GM23338 (cell line): Measurements from ENCODE around the gene ENTPD1. TPM values are rescaled to one million over a fixed set of nuclear protein-coding genes. Genes with fewer than 3 reads are reported as not detected.
A peak's percentile ranks its signal among the peaks of the same experiment; 100 is the strongest.
"Not testable (repeated sequence)": the region's sequence is repeated elsewhere in the genome, so short reads cannot be mapped to it uniquely, and the experiment has no call there.

Experiments used
- ATAC-seq: fragments of 200-7000 bp; cut with Tn5 transposase; 3 replicates; pipeline ENCODE4 v1.9.1; 2020
- DNase-seq: peaks from one replicate; pipeline ENCODE4 v3.0.0-alpha.2; 2015; ENCODE audit warnings: low spot score
- H2AFZ ChIP-seq: fragments of 200-600 bp; sonication (generic); 2 replicates; pipeline ENCODE4 v1.8.0; 2016; ENCODE audit warnings: antibody characterized with exemption, mild to moderate bottlenecking, moderate library complexity
- H3F3A ChIP-seq: fragments of 200-600 bp; sonication (generic); replicated peaks from 2 replicates; pipeline ENCODE4 v1.8.0; 2017; ENCODE audit warnings: antibody characterized with exemption, mixed run types, low read depth
- H3K27ac ChIP-seq: fragments of 200-600 bp; sonication (generic); 2 replicates; pipeline ENCODE4 v1.6.1; 2016; ENCODE audit warnings: low read depth
- H3K27me3 ChIP-seq: fragments of 200-600 bp; sonication (generic); 2 replicates; pipeline ENCODE4 v1.8.0; 2016; ENCODE audit warnings: mild to moderate bottlenecking, mixed run types, moderate library complexity; ENCODE audit not compliant: insufficient read depth
- H3K36me3 ChIP-seq: fragments of 200-600 bp; sonication (generic); 2 replicates; pipeline ENCODE4 v1.8.0; 2016; ENCODE audit warnings: mild to moderate bottlenecking; ENCODE audit not compliant: insufficient read depth
- H3K4me1 ChIP-seq: fragments of 200-600 bp; sonication (generic); 2 replicates; pipeline ENCODE4 v1.8.0; 2016; ENCODE audit warnings: mild to moderate bottlenecking, moderate library complexity; ENCODE audit not compliant: insufficient read depth
- H3K4me2 ChIP-seq: fragments of 200-600 bp; sonication (generic); 2 replicates; pipeline ENCODE4 v1.7.1; 2017; ENCODE audit warnings: mixed run types
- H3K4me3 ChIP-seq: fragments of 200-600 bp; sonication (generic); 2 replicates; pipeline ENCODE4 v1.6.1; 2016; ENCODE audit warnings: mixed run types
- H3K79me2 ChIP-seq: fragments of 200-600 bp; sonication (generic); replicated peaks from 2 replicates; pipeline ENCODE4 v1.8.0; 2017; ENCODE audit warnings: mild to moderate bottlenecking; ENCODE audit not compliant: insufficient read depth
- H3K9me2 ChIP-seq: fragments of 200-600 bp; sonication (generic); 2 replicates; pipeline ENCODE4 v1.8.0; 2017; ENCODE audit not compliant: insufficient read depth
- H4K20me1 ChIP-seq: fragments of 200-600 bp; sonication (generic); replicated peaks from 2 replicates; pipeline ENCODE4 v1.8.0; 2017; ENCODE audit warnings: mild to moderate bottlenecking; ENCODE audit not compliant: insufficient read depth
- H3K27ac Mint-ChIP-seq: 2 replicates; pipeline ENCODE4 v1.8.0; 2020; ENCODE audit warnings: inconsistent platforms, mild to moderate bottlenecking, moderate library complexity, mixed read lengths
- H3K27me3 Mint-ChIP-seq: 3 replicates; pipeline ENCODE4 v1.8.0; 2022; ENCODE audit warnings: low read depth, mild to moderate bottlenecking, moderate library complexity, mixed read lengths, inconsistent platforms; ENCODE audit not compliant: insufficient read depth, poor library complexity
- H3K36me3 Mint-ChIP-seq: 3 replicates; pipeline ENCODE4 v1.8.0; 2021; ENCODE audit warnings: low read depth, mild to moderate bottlenecking, inconsistent platforms, moderate library complexity, mixed read lengths
- H3K4me1 Mint-ChIP-seq: 3 replicates; pipeline ENCODE4 v1.8.0; 2020; ENCODE audit warnings: mild to moderate bottlenecking, inconsistent platforms, mixed read lengths
- H3K4me3 Mint-ChIP-seq: 3 replicates; pipeline ENCODE4 v1.8.0; 2021; ENCODE audit warnings: moderate library complexity, mild to moderate bottlenecking, inconsistent platforms, mixed read lengths
- H3K9me3 Mint-ChIP-seq: 3 replicates; pipeline ENCODE4 v1.8.0; 2020; ENCODE audit warnings: moderate library complexity, mild to moderate bottlenecking, inconsistent platforms, mixed read lengths
- CREB1 ChIP-seq: fragments of 250-450 bp; sonication (Bioruptor Pico); IDR thresholded peaks from 2 replicates; pipeline ENCODE4 v1.5.0; 2020; ENCODE audit warnings: low read depth, mild to moderate bottlenecking, moderate library complexity
- EZH2phosphoT487 ChIP-seq: fragments of 200-600 bp; sonication (generic); IDR thresholded peaks from one replicate; pipeline ENCODE4 v1.8.1; 2018; ENCODE audit warnings: antibody characterized with exemption; ENCODE audit not compliant: unreplicated experiment
- POLR2AphosphoS5 ChIP-seq: IDR thresholded peaks from 2 replicates; pipeline ENCODE4 v1.6.1; 2016; ENCODE audit warnings: antibody characterized with exemption, low read depth
- STAT1 ChIP-seq: IDR thresholded peaks from one replicate; pipeline ENCODE4 v1.6.1; 2016; ENCODE audit warnings: antibody characterized with exemption; ENCODE audit not compliant: unreplicated experiment
- polyA plus RNA-seq: library from polyadenylated mRNA; unstranded; fragments of >200 nt; fragmentation: Nextera tagmentation; extraction: Ambion mirVana; gene quantifications from 2 replicates; pipeline ENCODE4 v1.2.1, GENCODE V29; 2016
- total RNA-seq: library from RNA; depleted of rRNA; stranded (reverse); fragments of >200 nt; shearing (Covaris generic); gene quantifications from 2 replicates; pipeline ENCODE4 v1.2.3, GENCODE V29; 2014
- TF ChIP-seq, protein P1 (sequence below), 2 experiments: fragments of 200-600 bp in 1 of 2; sonication (generic) in 1 of 2; conservative IDR thresholded peaks; 2 replicates each; pipeline versions ENCODE4 v1.5.1 to v1.6.1; 2016 to 2017; ENCODE audit warnings: antibody characterized with exemption in 2 of 2, low read depth in 2 of 2, mild to moderate bottlenecking in 2 of 2, moderate library complexity in 1 of 2
- TF ChIP-seq, protein P2 (sequence below): IDR thresholded peaks from 2 replicates; pipeline ENCODE4 v1.6.1; 2016; ENCODE audit warnings: antibody characterized with exemption
- TF ChIP-seq, protein P3 (sequence below): IDR thresholded peaks from one replicate; pipeline ENCODE4 v1.6.1; 2018; ENCODE audit warnings: antibody characterized with exemption; ENCODE audit not compliant: unreplicated experiment

ENTPD1 gene
- total and polyA plus RNA-seq, 2 experiments from 2014 or later: 2.3 to 3.6 TPM

DNA sequence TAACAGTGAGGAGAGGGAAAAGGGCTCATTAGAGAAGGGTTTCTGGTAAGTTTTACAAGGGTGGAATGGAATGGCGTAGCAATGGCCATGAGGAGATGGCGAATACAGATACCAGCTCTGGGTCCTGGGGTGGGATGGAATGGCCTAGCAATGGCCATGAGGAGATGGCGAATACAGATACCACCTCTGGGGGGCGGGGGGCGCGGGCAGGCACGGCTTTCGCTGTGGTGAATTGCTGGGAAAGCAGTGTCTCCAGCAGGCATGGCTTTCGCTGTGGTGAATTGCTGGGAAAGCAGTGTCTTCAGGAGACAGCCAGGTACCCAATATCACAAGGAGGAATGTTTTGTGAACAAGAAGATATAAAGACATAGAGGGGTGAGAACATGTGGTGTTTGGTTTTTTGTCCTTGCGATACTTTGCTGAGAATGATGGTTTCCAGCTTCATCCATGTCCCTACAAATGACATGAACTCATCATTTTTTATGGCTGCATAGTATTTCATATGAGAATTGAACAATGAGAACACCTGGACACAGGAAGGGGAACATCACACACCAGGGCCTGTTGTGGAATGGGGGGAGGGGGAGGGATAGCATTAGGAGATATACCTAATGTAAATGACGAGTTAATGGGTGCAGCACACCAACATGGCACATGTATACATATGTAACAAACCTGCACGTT lies 150.1 kb downstream of the ENTPD1 start:
- H2AFZ ChIP-seq, DNase-seq, H3K4me2 ChIP-seq, ATAC-seq, H3K27me3 Mint-ChIP-seq, H3K27ac Mint-ChIP-seq, H3K9me3 Mint-ChIP-seq, H3K9me2 ChIP-seq, H3K27me3 ChIP-seq, H3K4me1 Mint-ChIP-seq, H3K4me1 ChIP-seq, H3K27ac ChIP-seq, H3K4me3 ChIP-seq, H3K79me2 ChIP-seq, H3K36me3 ChIP-seq, H3F3A ChIP-seq: not testable (repeated sequence)
- Mint-ChIP-seq H3K4me3 (peak overlapping the region; percentile 42), H3K36me3 (peaks cover 13% of the 10 kb centered on the region)
- H4K20me1 ChIP-seq: peaks cover 18% of the 10 kb centered on the region; the same call in 1 of the 2 replicates

DNA sequence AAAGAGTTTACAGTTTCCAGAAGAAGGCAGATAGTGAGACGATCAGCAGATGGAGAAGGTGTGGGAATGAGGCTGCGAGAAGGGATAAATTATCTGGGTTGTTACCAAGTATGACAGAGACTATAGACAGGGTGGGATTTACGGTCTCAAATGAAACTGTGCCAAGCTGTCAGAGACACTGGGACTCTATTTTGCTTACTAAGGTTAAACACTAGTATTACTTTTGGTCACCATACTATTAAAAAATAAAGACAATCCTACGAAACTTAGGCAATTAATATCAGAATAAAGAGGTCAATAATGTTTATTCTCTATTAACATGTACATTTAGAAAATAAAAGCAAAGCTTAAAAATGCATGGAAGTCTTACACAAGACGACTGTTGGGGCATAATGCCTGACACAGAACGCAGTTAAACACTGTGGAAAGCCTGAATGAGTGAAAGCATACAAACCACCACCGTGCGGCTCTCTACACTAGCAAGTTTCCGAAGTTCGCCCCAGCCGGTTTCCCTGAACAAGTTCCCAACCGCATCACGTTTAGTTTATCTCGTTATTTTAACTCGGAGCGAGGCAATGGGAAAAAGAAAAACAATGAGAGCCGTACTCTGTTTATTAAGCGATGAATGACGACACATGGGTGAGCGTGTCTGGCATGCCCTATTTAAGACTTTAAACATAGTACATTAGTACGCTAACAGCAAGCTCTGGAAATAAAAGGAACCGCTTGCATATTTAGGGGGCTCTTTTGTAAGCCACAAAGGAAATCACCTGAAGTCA lies 150.9 kb downstream of the ENTPD1 start:
- Histone ChIP-seq H3K4me1 (no peaks in the 10 kb centered on the region), H3K4me2 (peak overlapping the region; percentile 82), H3K36me3 (peaks cover 4% of the 10 kb centered on the region; the same call in 1 of the 2 replicates), H4K20me1 (peaks cover 16% of the 10 kb centered on the region; the same call in 1 of the 2 replicates), H2AFZ (peak overlapping the region; percentile 83), H3F3A (no peaks in the 10 kb centered on the region), H3K27me3 (no peaks in the 10 kb centered on the region), H3K79me2 (peaks cover 7% of the 10 kb centered on the region; the same call in 1 of the 2 replicates), H3K27ac (no peak overlapping the region), H3K9me2 (no peaks in the 10 kb centered on the region), H3K4me3 (peak overlapping the region; percentile 67)
- H3K4me1 Mint-ChIP-seq: peaks cover 7% of the 10 kb centered on the region
- H3K27me3 Mint-ChIP-seq: peaks cover 7% of the 10 kb centered on the region
- H3K4me3 Mint-ChIP-seq: peak overlapping the region; percentile 91
- TF ChIP-seq, protein P1, sequence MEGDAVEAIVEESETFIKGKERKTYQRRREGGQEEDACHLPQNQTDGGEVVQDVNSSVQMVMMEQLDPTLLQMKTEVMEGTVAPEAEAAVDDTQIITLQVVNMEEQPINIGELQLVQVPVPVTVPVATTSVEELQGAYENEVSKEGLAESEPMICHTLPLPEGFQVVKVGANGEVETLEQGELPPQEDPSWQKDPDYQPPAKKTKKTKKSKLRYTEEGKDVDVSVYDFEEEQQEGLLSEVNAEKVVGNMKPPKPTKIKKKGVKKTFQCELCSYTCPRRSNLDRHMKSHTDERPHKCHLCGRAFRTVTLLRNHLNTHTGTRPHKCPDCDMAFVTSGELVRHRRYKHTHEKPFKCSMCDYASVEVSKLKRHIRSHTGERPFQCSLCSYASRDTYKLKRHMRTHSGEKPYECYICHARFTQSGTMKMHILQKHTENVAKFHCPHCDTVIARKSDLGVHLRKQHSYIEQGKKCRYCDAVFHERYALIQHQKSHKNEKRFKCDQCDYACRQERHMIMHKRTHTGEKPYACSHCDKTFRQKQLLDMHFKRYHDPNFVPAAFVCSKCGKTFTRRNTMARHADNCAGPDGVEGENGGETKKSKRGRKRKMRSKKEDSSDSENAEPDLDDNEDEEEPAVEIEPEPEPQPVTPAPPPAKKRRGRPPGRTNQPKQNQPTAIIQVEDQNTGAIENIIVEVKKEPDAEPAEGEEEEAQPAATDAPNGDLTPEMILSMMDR (conservative IDR thresholded peaks at IDR 0.05; ENCODE audit: low read depth in 2 of 2): peak in 1 of 2 experiments; percentile 36; a peak in 2 of 4 replicates
- no peak for TF ChIP-seq POLR2AphosphoS5
- ATAC-seq (peak; percentile 55), DNase-seq (peak; percentile 75)
- H3K9me3 Mint-ChIP-seq: no peaks in the 10 kb centered on the region; the same call in 2 of the 3 replicates
- H3K27ac Mint-ChIP-seq: no peak overlapping the region
- H3K36me3 Mint-ChIP-seq: peaks cover 12% of the 10 kb centered on the region

DNA sequence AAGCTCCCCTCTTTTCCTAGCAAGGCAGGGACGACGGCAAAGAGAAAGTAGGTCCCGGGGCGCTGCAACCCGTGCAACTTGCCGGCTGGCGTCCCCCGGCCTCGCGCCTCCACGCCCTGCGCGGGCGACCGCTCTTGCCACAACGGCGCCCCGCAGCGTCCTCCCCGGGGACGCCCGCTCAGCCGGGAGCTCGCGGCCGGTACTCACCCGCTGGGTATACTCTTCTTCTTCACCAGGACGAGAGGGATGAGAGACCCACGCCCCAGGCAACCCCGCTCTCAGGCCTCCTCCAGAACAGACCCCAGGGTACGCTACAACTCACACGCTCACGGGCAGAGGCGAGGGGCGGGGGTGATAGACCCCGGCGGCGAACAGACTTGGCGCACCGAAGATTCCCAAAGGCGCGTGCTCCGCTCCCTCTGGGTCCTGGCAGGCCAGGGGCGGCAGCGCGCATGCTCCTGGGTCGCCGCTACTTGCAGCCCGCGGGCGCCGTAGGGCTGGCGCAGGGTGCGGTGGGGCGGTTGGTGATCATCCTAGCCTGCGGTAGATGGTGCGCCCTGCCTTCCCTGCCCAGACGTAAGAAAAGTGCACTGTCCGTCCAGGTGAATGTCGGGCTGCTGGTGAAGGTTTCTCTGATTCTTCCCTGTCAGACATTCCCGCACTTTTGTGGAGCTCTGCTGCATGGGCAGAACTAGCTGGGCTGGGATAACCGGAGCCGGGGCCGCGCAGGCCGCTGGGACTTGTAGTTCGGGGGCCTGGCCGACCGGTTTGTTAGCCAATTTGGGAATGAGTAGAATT lies 151.7 kb downstream of the ENTPD1 start, which contains the start of gene CC2D2B:
CC2D2B (plus strand) TSS at position 520 of the 798 bp plus-strand sequence. CDS start 3,349 bp downstream, outside the sequence.
- Histone ChIP-seq H3K4me2 (peak within 1 kb of the TSS; percentile 82), H3K36me3 (peaks cover under 1% of the 10 kb centered on the region; the same call in 1 of the 2 replicates), H3K27me3 (no peaks in the 10 kb centered on the region), H3F3A (no peaks in the 10 kb centered on the region), H3K9me2 (no peaks in the 10 kb centered on the region), H3K79me2 (peaks cover 7% of the 10 kb centered on the region; the same call in 1 of the 2 replicates), H3K27ac (no peak within 1 kb of the TSS), H4K20me1 (peaks cover 13% of the 10 kb centered on the region; the same call in 1 of the 2 replicates), H2AFZ (peak within 1 kb of the TSS; percentile 83), H3K4me1 (no peaks in the 10 kb centered on the region), H3K4me3 (peak within 1 kb of the TSS; percentile 67)
- Mint-ChIP-seq H3K4me3 (peak within 1 kb of the TSS; percentile 91), H3K9me3 (no peaks in the 10 kb centered on the region; the same call in 2 of the 3 replicates), H3K36me3 (peaks cover 9% of the 10 kb centered on the region), H3K4me1 (peaks cover 7% of the 10 kb centered on the region), H3K27me3 (peaks cover 7% of the 10 kb centered on the region), H3K27ac (peak within 1 kb of the TSS; percentile 89; the same call in 1 of the 2 replicates)
- ATAC-seq: peak; percentile 97
- peak; percentile 92 for DNase-seq
- TF ChIP-seq CREB1 (CRISPR knock-in tag) (no peak), STAT1 (no peak), EZH2phosphoT487 (no peak)
- TF ChIP-seq, protein P2, sequence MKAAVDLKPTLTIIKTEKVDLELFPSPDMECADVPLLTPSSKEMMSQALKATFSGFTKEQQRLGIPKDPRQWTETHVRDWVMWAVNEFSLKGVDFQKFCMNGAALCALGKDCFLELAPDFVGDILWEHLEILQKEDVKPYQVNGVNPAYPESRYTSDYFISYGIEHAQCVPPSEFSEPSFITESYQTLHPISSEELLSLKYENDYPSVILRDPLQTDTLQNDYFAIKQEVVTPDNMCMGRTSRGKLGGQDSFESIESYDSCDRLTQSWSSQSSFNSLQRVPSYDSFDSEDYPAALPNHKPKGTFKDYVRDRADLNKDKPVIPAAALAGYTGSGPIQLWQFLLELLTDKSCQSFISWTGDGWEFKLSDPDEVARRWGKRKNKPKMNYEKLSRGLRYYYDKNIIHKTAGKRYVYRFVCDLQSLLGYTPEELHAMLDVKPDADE: peak; percentile 67
- TF ChIP-seq, protein P3, sequence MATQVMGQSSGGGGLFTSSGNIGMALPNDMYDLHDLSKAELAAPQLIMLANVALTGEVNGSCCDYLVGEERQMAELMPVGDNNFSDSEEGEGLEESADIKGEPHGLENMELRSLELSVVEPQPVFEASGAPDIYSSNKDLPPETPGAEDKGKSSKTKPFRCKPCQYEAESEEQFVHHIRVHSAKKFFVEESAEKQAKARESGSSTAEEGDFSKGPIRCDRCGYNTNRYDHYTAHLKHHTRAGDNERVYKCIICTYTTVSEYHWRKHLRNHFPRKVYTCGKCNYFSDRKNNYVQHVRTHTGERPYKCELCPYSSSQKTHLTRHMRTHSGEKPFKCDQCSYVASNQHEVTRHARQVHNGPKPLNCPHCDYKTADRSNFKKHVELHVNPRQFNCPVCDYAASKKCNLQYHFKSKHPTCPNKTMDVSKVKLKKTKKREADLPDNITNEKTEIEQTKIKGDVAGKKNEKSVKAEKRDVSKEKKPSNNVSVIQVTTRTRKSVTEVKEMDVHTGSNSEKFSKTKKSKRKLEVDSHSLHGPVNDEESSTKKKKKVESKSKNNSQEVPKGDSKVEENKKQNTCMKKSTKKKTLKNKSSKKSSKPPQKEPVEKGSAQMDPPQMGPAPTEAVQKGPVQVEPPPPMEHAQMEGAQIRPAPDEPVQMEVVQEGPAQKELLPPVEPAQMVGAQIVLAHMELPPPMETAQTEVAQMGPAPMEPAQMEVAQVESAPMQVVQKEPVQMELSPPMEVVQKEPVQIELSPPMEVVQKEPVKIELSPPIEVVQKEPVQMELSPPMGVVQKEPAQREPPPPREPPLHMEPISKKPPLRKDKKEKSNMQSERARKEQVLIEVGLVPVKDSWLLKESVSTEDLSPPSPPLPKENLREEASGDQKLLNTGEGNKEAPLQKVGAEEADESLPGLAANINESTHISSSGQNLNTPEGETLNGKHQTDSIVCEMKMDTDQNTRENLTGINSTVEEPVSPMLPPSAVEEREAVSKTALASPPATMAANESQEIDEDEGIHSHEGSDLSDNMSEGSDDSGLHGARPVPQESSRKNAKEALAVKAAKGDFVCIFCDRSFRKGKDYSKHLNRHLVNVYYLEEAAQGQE: no peak
